GM23248 (cell line): ENCODE measurements around the gene TTYH1.

Experiments
- EZH2 ChIP-seq: fragments of 200-600 bp; sonication (generic); IDR thresholded peaks from 2 replicates; pipeline ENCODE4 v1.6.1; 2018; ENCODE audit warnings: antibody characterized with exemption, mild to moderate bottlenecking; ENCODE audit not compliant: insufficient read depth, poor library complexity, severe bottlenecking
- EZH2phosphoT487 ChIP-seq: fragments of 200-600 bp; sonication (generic); IDR thresholded peaks from 2 replicates; pipeline ENCODE4 v1.6.1; 2018; ENCODE audit warnings: antibody characterized with exemption, moderate library complexity, mild to moderate bottlenecking, low read depth; ENCODE audit not compliant: insufficient read depth

GRCh38 chr19:54464044-54464629 lies 48.9 kb downstream of the TTYH1 start:
- TF ChIP-seq EZH2 (no peak), EZH2phosphoT487 (no peak)
